Right atrium auricular region (tissue), 2 donors: ENCODE data around the gene TBC1D10A. TPM values are rescaled to one million over a fixed set of nuclear protein-coding genes. Genes with fewer than 3 reads are reported as not detected.

Experiments used
- DNase-seq: peaks from one replicate; pipeline ENCODE4 v3.0.0-alpha.2; 2019; ENCODE audit warnings: low spot score
- H3K27ac ChIP-seq, 2 donors: fragments of 200-600 bp; sonication (generic); 1 replicate in 1 of 2; 2 replicates in 1 of 2; pipeline ENCODE4 v1.5.1; 2016 to 2019
- H3K27me3 ChIP-seq, 2 donors: fragments of 200-600 bp; sonication (generic); one replicate each; pipeline versions ENCODE4 v1.5.1 to v1.6.0; 2017 to 2019
- H3K36me3 ChIP-seq: fragments of 200-600 bp; sonication (generic); one replicate; pipeline ENCODE4 v1.5.1; 2016
- H3K4me1 ChIP-seq, 2 donors: fragments of 200-600 bp; sonication (generic); one replicate each; pipeline versions ENCODE4 v1.5.1 to v1.6.0; 2017 to 2019
- H3K4me3 ChIP-seq, 2 donors: fragments of 200-600 bp; sonication (generic); 1 replicate in 1 of 2; 2 replicates in 1 of 2; pipeline ENCODE4 v1.5.1; 2017 to 2019; ENCODE audit warnings: mild to moderate bottlenecking in 1 of 2, moderate library complexity in 1 of 2
- H3K9me3 ChIP-seq, 2 donors: fragments of 200-600 bp; sonication (generic); one replicate each; pipeline ENCODE4 v1.5.1; 2019
- total RNA-seq, 2 donors: library from RNA; depleted of rRNA; stranded (reverse); fragments of >200 nt; gene quantifications; one replicate each; pipeline ENCODE4 v1.1.0, GENCODE V29; 2016
- TF ChIP-seq, protein P1 (sequence below), 2 donors: fragments of 200-600 bp; sonication (generic); IDR thresholded peaks; one replicate each; pipeline ENCODE4 v1.5.1; 2019; ENCODE audit warnings: antibody characterized with exemption in 2 of 2

TBC1D10A gene
- total RNA-seq, 2 donors from 2014 or later = 5.9 to 9.3 TPM

DNA sequence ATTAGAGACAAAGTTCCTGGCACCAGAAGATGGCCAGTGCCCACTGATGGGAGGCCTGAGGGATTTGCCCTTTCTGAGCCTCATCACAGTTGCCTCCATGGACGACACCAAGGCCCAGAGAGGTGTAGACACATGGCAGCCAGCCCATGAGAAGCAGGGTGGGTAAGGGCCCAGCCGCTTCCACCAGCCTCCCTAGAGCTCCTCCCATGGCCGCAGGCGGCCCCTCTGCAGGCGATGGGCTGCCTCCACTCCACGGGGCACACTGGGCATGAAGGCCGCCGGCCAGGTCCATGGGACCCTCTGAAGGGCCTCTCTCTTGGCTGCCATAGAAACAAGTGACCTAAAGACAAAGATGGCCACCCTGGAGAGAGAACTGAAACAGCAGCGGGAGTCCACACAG lies 44.6 kb upstream of the TBC1D10A start:
- H3K4me3 ChIP-seq = no peak overlapping the region
- H3K36me3 ChIP-seq = no peaks in the 10 kb centered on the region
- TF ChIP-seq, protein P1, sequence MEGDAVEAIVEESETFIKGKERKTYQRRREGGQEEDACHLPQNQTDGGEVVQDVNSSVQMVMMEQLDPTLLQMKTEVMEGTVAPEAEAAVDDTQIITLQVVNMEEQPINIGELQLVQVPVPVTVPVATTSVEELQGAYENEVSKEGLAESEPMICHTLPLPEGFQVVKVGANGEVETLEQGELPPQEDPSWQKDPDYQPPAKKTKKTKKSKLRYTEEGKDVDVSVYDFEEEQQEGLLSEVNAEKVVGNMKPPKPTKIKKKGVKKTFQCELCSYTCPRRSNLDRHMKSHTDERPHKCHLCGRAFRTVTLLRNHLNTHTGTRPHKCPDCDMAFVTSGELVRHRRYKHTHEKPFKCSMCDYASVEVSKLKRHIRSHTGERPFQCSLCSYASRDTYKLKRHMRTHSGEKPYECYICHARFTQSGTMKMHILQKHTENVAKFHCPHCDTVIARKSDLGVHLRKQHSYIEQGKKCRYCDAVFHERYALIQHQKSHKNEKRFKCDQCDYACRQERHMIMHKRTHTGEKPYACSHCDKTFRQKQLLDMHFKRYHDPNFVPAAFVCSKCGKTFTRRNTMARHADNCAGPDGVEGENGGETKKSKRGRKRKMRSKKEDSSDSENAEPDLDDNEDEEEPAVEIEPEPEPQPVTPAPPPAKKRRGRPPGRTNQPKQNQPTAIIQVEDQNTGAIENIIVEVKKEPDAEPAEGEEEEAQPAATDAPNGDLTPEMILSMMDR (IDR thresholded peaks at IDR 0.05) = no peak
- DNase-seq = no peak
- no peaks in the 10 kb centered on the region for H3K9me3 ChIP-seq
- no peaks in the 10 kb centered on the region for H3K27me3 ChIP-seq
- H3K27ac ChIP-seq = no peak overlapping the region
- H3K4me1 ChIP-seq = peaks cover 0 to 7% of the 10 kb centered on the region in 2 donors

DNA sequence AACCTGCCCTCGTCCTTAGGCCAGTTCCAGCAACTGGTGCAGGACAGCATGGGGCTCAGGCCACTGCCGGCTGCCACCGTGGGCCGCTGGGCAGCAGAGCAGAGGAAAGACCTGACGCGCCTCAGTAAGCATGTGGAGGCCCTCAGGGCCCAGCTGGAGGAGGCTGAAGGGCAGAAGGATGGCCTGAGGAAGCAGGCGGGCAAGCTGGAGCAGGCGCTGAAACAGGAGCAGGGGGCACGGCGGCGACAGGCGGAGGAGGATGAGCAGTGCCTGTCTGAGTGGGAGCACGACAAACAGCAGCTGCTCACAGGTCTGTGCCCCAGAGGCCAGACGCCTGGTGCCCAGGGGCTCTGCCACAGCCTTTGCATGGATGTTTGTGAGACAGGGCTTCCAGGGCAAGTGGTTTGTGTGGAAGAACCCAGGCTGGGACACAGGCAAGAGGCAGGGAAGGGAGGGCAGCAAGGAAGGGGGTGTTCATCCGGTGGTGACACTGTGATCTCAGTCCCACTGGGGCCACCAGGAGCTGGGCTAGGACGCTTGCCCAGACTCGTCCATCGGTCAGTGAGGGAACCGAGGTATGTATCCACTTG lies 44.0 kb upstream of the TBC1D10A start:
- H3K27me3 ChIP-seq = no peaks in the 10 kb centered on the region
- TF ChIP-seq, protein P1 (IDR thresholded peaks at IDR 0.05) = no peak

DNA sequence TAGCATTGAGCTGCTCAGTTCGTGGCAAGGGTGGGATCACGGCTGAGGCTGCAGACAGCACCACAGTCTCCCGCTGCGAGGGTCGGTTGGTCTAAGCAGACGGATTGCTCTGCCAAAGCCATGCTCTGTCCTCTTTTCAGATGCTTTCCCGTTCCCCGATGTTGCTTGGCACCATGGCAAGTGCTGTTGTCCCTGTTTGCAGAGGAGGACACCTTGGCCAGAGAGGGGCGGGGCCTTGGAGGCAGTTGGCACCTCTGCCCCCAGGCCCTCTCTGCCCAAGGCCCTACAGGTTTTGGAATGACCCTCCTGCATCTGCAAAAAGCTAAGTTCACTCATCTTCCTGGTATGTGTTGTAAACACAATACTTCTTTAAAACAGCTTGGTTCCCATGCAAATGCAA lies 41.7 kb upstream of the TBC1D10A start:
- H3K9me3 ChIP-seq = no peaks in the 10 kb centered on the region
- no peaks in the 10 kb centered on the region for H3K36me3 ChIP-seq
- H3K4me3 ChIP-seq = no peak overlapping the region
- no peak for DNase-seq
- no peaks in the 10 kb centered on the region for H3K27me3 ChIP-seq
- H3K27ac ChIP-seq = no peak overlapping the region
- TF ChIP-seq, protein P1 (IDR thresholded peaks at IDR 0.05) = no peak
- no peaks in the 10 kb centered on the region for H3K4me1 ChIP-seq

More for the DNA sequence above, 44.0 kb upstream of the TBC1D10A start:
- Histone ChIP-seq H3K36me3 (no peaks in the 10 kb centered on the region), H3K9me3 (no peaks in the 10 kb centered on the region), H3K27ac (no peak overlapping the region), H3K4me3 (no peak overlapping the region), H3K4me1 (peaks cover 0 to 7% of the 10 kb centered on the region in 2 donors)
- DNase-seq = no peak

DNA sequence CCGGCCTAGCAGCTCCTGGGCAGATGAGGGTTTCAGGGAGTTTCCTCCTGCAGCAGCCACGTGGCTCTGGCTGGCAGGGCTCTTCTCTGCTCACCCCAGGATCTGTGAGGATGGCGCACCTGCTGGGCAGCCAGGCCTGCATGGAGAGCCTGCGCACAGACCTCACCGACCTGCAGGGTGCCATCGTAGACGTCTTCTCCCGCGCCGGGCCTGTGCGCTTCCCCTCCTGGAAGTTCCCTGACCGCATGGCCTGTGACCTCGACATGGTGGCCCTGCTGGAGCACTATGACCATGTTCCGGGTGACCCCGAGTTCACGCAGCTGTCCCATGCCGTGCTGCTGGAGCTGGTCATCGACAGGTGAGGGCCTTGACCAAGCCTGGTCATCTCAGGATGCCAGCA lies 39.1 kb upstream of the TBC1D10A start:
- no peaks in the 10 kb centered on the region for H3K9me3 ChIP-seq
- no peak overlapping the region for H3K27ac ChIP-seq
- TF ChIP-seq, protein P1 (IDR thresholded peaks at IDR 0.05) = no peak

DNA sequence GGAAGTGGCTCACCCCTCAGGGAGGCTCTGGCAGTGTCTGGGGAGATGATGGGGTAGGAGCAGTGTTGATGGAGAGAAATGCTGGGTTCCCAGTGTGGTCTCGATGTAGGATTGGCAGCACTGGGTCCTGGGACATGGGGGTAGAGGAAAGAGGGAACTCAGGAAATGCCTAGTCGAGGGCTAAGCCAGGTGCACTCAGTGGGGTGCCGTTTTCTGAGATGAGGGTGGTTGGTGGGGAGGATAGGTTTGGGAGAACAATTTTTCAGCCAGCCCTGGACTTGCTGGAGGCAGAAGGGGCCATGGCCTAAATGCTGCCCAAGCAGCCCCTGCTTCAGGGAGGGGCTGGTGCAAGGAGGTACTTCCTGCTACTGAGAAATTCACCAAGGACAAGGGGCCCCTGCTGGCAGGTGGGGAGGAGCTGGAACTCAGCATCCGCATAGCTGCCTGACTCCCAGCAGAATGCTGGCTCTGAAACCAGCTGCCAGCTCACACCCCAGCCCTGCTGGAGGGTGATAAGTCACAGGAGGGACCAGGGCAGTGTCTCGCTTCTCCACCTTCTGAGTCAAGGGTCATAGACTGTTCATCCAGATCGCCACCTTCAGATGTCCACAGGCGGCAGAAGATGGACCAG lies 36.0 kb upstream of the TBC1D10A start:
- Histone ChIP-seq H3K9me3 (no peaks in the 10 kb centered on the region), H3K27me3 (no peaks in the 10 kb centered on the region), H3K36me3 (no peaks in the 10 kb centered on the region), H3K4me1 (no peaks in the 10 kb centered on the region), H3K27ac (no peak overlapping the region), H3K4me3 (no peak overlapping the region)
- TF ChIP-seq, protein P1 (IDR thresholded peaks at IDR 0.05) = no peak
- no peak for DNase-seq

More for the DNA sequence above, 39.1 kb upstream of the TBC1D10A start:
- H3K27me3 ChIP-seq = no peaks in the 10 kb centered on the region
- no peak for DNase-seq
- no peaks in the 10 kb centered on the region for H3K4me1 ChIP-seq
- H3K36me3 ChIP-seq = no peaks in the 10 kb centered on the region
- no peak overlapping the region for H3K4me3 ChIP-seq
